Karpas-422 (cell line): Measurements from ENCODE around the gene AXIN1. TPM values are rescaled to one million over a fixed set of nuclear protein-coding genes. Genes with fewer than 3 reads are reported as not detected.
A peak's percentile ranks its signal among the peaks of the same experiment; 100 is the strongest.
"Not testable (repeated sequence)": the region's sequence is repeated elsewhere in the genome, so short reads cannot be mapped to it uniquely, and the experiment has no call there.

ENCODE experiments used
- DNase-seq: peaks from one replicate; pipeline ENCODE4 v3.0.0-alpha.2; 2015
- H2AFZ ChIP-seq: fragments of 200-600 bp; sonication (generic); 2 replicates; pipeline ENCODE4 v1.6.1; 2014; ENCODE audit warnings: antibody characterized with exemption, low read length, mixed read lengths
- H3K27ac ChIP-seq: fragments of 200-600 bp; sonication (generic); 2 replicates; pipeline ENCODE4 v1.5.1; 2014; ENCODE audit warnings: mild to moderate bottlenecking, low read length, moderate library complexity
- H3K27me3 ChIP-seq: fragments of 200-600 bp; sonication (generic); 2 replicates; pipeline ENCODE4 v1.6.1; 2014; ENCODE audit warnings: low read length, mixed read lengths
- H3K36me3 ChIP-seq: fragments of 200-600 bp; sonication (generic); 2 replicates; pipeline ENCODE4 v1.6.1; 2014; ENCODE audit warnings: low read length, mixed read lengths; ENCODE audit not compliant: insufficient read depth
- H3K4me1 ChIP-seq: fragments of 200-600 bp; sonication (generic); 2 replicates; pipeline ENCODE4 v1.6.1; 2014; ENCODE audit warnings: mild to moderate bottlenecking, low read length, mixed read lengths
- H3K4me2 ChIP-seq: fragments of 200-600 bp; sonication (generic); 2 replicates; pipeline ENCODE4 v1.6.1; 2014; ENCODE audit warnings: low read length, low read depth, mild to moderate bottlenecking; ENCODE audit not compliant: poor library complexity, severe bottlenecking
- H3K4me3 ChIP-seq: fragments of 200-600 bp; sonication (generic); 2 replicates; pipeline ENCODE4 v1.5.1; 2014; ENCODE audit warnings: mild to moderate bottlenecking, antibody characterized with exemption, low read length, mixed read lengths
- H3K79me2 ChIP-seq: fragments of 200-600 bp; sonication (generic); 2 replicates; pipeline ENCODE4 v1.6.1; 2014; ENCODE audit warnings: mild to moderate bottlenecking, low read length, mixed read lengths
- H3K9ac ChIP-seq: fragments of 200-600 bp; sonication (generic); 2 replicates; pipeline ENCODE4 v1.6.0; 2014; ENCODE audit warnings: low read length
- H3K9me2 ChIP-seq: fragments of 200-600 bp; sonication (generic), shearing (Covaris generic); replicated peaks from 2 replicates; pipeline ENCODE4 v1.6.0; 2014; ENCODE audit warnings: mild to moderate bottlenecking, low read length, moderate library complexity; ENCODE audit not compliant: insufficient read depth
- H3K9me3 ChIP-seq: fragments of 300-700, 200-600 bp; sonication (generic); 2 replicates; pipeline ENCODE4 v1.6.1; 2014; ENCODE audit warnings: low read length, mixed read lengths
- H4K20me1 ChIP-seq: fragments of 200-600 bp; sonication (generic); 2 replicates; pipeline ENCODE4 v1.6.1; 2014; ENCODE audit warnings: mild to moderate bottlenecking, antibody characterized with exemption, low read length, low read depth; ENCODE audit not compliant: insufficient read depth
- total RNA-seq: library from RNA; depleted of rRNA; stranded (reverse); fragments of >200 nt; shearing (Covaris generic); gene quantifications from 2 replicates; pipeline ENCODE4 v1.2.3, GENCODE V29; 2014; ENCODE audit warnings: low replicate concordance

AXIN1 gene
- total RNA-seq, 1 experiment from 2014 or later, result 14.6 TPM

DNA sequence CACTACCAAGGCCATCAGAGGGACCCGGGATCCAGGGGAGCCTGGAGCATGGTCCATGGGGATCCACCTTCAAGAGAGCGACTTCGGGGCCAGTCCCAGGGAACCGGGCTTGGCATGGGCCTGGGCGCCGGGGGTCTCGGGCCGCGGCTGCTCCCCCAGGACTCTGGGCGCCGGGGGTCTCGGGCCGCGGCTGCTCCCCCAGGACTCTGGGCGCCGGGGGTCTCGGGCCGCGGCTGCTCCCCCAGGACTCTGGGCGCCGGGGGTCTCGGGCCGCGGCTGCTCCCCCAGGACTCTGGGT is 10.1 kb upstream of the AXIN1 start:
- H3K27ac ChIP-seq, H2AFZ ChIP-seq, H3K27me3 ChIP-seq, H4K20me1 ChIP-seq, H3K4me3 ChIP-seq, H3K9me2 ChIP-seq, H3K9ac ChIP-seq, H3K9me3 ChIP-seq, H3K79me2 ChIP-seq, DNase-seq, H3K36me3 ChIP-seq: not testable (repeated sequence)
- peak overlapping the region; percentile 31 for H3K4me2 ChIP-seq
- peaks cover 17% of the 10 kb centered on the region for H3K4me1 ChIP-seq

DNA sequence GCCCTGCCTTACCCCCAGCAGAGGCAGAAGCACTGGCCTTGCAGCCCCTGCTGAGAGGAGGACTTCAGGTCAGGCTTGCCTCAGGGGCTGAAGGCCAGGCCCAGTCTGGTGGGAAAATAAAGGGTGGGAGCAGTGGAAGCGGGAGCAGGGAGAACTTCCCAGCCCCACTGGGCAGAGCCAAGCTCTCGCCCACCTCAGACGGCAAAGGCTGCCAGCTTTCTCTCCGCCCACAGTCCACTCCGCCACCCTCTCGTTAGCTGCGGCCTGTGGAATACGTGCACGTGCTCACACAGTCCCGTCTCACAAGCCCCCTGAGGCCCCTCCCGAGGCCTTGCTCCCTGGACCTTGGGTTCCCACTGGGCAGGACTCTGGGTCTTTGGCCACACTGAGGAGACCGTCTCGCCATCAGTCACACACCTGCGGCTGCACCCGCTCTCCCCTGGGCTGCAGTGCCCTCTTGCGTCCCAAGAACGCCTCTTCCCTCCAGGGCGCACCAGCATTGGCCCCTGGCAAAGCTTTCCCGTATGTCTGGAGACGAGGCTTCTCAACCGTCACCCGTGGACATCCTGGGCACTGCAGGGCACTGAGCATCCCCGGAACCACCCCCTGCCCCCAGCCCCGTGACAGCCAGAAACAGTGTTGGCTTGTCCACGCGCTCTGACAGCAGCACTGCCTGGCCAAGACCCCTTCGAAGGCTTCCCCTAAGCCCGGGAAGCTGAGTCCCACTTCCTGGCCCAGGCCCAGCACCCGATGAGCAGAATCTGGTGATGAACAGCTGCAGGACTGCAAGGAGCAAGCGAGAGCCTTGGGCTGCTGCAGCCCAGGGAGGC is 9.6 kb upstream of the AXIN1 start:
- Histone ChIP-seq H3K27me3 (no peaks in the 10 kb centered on the region), H3K9me3 (no peaks in the 10 kb centered on the region), H3K36me3 (no peaks in the 10 kb centered on the region), H3K4me2 (peak overlapping the region; percentile 31), H3K9me2 (no peaks in the 10 kb centered on the region), H3K27ac (no peak overlapping the region), H3K4me1 (peaks cover 17% of the 10 kb centered on the region), H3K9ac (no peak overlapping the region), H4K20me1 (peaks cover 5% of the 10 kb centered on the region; the same call in 1 of the 2 replicates), H3K79me2 (no peaks in the 10 kb centered on the region), H3K4me3 (no peak overlapping the region), H2AFZ (no peak overlapping the region)
- DNase-seq, result peak; percentile 93

DNA sequence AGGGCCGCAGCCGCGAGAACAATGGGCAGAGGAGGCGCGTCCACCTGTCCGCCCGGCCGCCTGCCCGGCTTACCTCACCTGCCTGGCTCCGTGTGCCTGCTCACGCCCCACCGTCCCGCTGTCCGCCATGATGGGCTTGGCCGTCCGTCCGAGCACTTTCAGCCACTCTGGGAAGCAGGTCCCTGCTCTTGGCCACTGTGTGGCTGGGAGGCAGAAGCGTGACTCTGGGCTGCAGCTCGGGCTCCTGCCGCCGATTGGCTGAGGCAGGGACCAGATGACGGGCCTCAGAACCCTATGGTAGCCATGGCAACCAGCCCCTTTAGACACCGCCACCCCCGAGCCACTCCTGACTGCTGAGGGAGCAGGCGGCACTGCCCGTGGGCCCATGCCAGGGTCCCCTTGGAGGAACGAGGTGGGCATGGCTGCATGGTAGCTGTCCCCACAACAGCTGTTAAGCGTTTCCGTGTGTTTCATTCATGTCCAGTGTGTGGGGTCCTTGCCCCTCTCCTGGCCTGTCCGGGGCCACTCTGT is 8.9 kb upstream of the AXIN1 start:
- Histone ChIP-seq H3K27ac (no peak overlapping the region), H3K9ac (no peak overlapping the region), H2AFZ (no peak overlapping the region), H3K27me3 (no peaks in the 10 kb centered on the region), H3K9me3 (no peaks in the 10 kb centered on the region), H3K79me2 (no peaks in the 10 kb centered on the region), H3K4me1 (peaks cover 13% of the 10 kb centered on the region), H3K4me2 (peak overlapping the region; percentile 22), H4K20me1 (peaks cover 5% of the 10 kb centered on the region; the same call in 1 of the 2 replicates), H3K36me3 (no peaks in the 10 kb centered on the region), H3K9me2 (no peaks in the 10 kb centered on the region), H3K4me3 (no peak overlapping the region)
- peak; percentile 66 for DNase-seq

DNA sequence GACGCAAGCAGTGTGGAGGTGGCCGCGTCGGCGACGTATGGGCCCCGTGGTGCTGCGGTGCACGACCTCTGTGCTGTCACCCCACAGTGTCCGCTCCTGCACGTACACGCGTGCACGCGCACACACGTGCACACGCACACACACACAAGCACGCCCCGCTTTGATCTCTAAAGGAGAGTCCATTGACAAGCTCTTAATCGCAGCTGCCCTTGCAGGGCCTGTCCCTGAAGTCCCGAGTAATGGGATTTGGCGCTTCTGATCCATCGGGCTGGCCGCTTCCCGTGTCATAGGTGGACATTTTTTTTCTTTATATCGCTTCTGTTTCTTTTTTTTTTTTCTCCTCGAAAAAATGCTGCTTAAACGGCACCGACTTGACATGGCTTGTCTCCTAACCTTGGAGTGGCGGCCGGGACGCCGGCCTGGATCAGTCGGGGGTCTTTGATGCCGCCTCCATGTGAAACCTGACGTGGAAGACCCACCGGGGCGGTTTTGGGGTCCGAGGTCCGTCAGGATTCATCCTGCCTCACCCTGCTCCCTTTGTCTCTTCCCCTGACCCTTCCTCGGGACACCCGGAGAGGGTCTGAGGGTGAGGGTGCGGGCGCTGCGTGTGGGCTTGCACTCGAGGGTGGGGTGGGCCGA is 8.3 kb upstream of the AXIN1 start:
- Histone ChIP-seq H3K36me3 (no peaks in the 10 kb centered on the region), H3K9ac (no peak overlapping the region), H3K9me2 (no peaks in the 10 kb centered on the region), H3K9me3 (no peaks in the 10 kb centered on the region), H4K20me1 (peaks cover 5% of the 10 kb centered on the region; the same call in 1 of the 2 replicates), H3K4me2 (no peak overlapping the region), H3K4me1 (peaks cover 8% of the 10 kb centered on the region; the same call in 1 of the 2 replicates), H3K27ac (no peak overlapping the region), H2AFZ (no peak overlapping the region), H3K27me3 (no peaks in the 10 kb centered on the region), H3K4me3 (no peak overlapping the region), H3K79me2 (no peaks in the 10 kb centered on the region)
- no peak for DNase-seq

DNA sequence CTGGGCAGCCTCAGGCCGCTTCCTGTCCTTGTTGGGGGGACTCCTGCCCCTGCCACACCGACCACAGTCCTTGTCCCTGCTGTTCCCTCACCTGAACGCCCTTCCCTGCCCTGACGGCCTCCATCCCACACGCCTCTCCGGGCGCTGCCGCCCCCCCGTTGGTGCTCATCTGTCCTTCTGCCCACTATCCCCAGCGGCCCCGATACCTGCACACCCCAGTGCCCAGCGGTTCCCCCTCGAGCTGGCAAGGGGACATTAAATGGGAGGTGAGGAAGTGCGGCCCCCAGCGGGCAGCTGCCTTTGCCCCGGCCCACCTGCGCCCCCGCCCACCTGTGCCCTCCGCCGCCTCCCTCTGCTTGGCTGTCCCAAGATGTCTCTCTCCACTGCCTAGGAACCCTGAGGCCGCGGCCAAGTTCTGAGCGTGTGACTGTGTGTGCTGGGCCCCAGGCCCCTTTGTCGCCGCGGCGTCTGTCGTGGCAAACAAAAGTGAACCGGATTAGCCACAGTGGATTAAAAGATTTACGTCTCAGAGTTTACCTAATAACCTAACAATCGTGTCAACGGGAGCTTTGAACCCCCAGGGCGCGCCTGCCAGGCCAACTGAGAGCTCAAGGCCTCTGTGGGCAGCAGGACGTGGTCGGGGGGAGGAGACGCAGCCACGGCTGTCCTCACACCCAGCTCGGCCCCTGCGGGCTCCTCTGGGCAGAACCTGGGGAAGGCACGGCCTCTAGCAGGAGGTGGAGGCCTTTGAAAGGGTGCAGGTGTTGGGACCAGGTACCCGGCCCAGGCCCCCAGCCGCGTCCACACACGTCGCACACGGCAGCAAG is 7.6 kb upstream of the AXIN1 start:
- H3K9me3 ChIP-seq, result no peaks in the 10 kb centered on the region
- H3K36me3 ChIP-seq, result no peaks in the 10 kb centered on the region
- DNase-seq, result no peak
- no peak overlapping the region for H2AFZ ChIP-seq
- no peak overlapping the region for H3K4me2 ChIP-seq
- no peaks in the 10 kb centered on the region for H3K79me2 ChIP-seq
- peaks cover 8% of the 10 kb centered on the region; the same call in 1 of the 2 replicates for H3K4me1 ChIP-seq
- H3K9ac ChIP-seq, result no peak overlapping the region
- H4K20me1 ChIP-seq, result peaks cover 5% of the 10 kb centered on the region; the same call in 1 of the 2 replicates
- H3K9me2 ChIP-seq, result no peaks in the 10 kb centered on the region
- no peak overlapping the region for H3K27ac ChIP-seq
- no peak overlapping the region for H3K4me3 ChIP-seq
- H3K27me3 ChIP-seq, result no peaks in the 10 kb centered on the region

DNA sequence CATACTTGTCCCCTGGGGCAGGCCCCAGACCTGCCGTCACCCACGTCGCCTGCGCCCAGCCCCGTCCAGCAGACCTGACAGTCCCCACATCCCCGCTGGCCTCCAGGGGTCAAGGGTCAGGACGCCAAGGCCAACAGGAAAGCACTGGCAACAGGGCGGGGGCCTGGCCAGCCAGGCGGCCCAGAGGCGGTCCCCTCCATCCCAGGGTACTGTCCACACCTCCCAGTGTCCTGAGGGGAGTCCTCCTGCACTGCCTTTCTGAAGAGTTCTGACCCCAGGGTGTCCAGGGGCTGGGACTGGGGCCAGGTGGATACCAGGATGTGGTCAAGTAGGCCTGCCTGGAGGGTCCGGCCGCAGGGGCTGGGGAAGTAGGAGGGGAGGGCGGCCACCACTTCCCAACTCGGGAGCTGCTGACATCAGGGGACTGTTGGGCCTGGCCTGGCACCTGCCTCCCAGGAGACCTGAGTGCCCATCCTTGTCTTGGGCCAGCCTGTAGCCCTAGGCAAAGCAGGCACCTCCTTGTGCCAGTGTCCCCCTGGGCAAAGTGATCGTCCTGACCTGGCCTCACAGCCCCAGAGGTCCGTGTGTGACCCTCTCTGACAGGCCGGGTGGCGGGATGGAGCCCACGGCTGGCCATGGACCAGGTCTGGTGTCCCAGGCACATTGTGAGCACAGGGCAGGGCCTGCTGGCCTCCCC is 6.7 kb upstream of the AXIN1 start:
- Histone ChIP-seq H3K4me3 (no peak overlapping the region), H4K20me1 (peaks cover 5% of the 10 kb centered on the region; the same call in 1 of the 2 replicates), H2AFZ (no peak overlapping the region), H3K79me2 (no peaks in the 10 kb centered on the region), H3K36me3 (no peaks in the 10 kb centered on the region), H3K9me3 (no peaks in the 10 kb centered on the region), H3K9me2 (no peaks in the 10 kb centered on the region), H3K4me1 (peaks cover 8% of the 10 kb centered on the region; the same call in 1 of the 2 replicates), H3K27me3 (no peaks in the 10 kb centered on the region), H3K4me2 (no peak overlapping the region), H3K27ac (no peak overlapping the region), H3K9ac (no peak overlapping the region)
- DNase-seq, result no peak

DNA sequence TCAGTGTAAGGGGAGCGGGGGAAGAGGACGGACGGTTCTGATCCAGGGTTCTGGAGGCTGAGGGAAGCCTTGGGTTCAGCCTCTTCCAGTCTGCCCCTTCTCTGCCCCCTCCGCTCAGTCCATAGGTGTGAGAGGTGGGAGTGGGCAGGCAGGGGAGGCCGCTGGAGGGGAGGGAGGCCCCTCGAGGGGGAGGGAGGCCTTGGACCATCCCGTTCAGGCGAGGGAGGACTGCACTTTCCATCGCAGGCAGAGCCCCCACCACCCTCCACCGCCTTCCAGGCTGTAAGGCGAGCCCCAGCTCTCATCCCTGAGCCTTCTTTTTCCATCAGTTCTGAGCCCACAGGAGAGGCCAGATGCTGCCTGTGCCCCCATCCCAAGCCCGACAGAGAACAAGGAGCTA is 4.2 kb upstream of the AXIN1 start:
- H4K20me1 ChIP-seq, result no peaks in the 10 kb centered on the region
- H3K9me2 ChIP-seq, result no peaks in the 10 kb centered on the region
- peaks cover 7% of the 10 kb centered on the region for H3K4me1 ChIP-seq
- H3K9ac ChIP-seq, result no peak overlapping the region
- H3K4me2 ChIP-seq, result no peak overlapping the region
- H3K4me3 ChIP-seq, result no peak overlapping the region
- H3K27me3 ChIP-seq, result no peaks in the 10 kb centered on the region
- no peaks in the 10 kb centered on the region for H3K36me3 ChIP-seq
- peaks cover 3% of the 10 kb centered on the region for H3K79me2 ChIP-seq
- H2AFZ ChIP-seq, result no peak overlapping the region
- no peak for DNase-seq
- H3K27ac ChIP-seq, result no peak overlapping the region
- no peaks in the 10 kb centered on the region for H3K9me3 ChIP-seq
